22Rv1 (cell line): ENCODE results near the gene GAPDH.

Experiments
- ZFX ChIP-seq: fragments of 450-650 bp; IDR thresholded peaks from 2 replicates; pipeline ENCODE4 v1.6.1; 2017; ENCODE audit warnings: antibody characterized with exemption, borderline replicate concordance
- TF ChIP-seq, protein P1 (sequence below): fragments of 450-650 bp; IDR thresholded peaks from 2 replicates; pipeline ENCODE4 v1.5.1; 2017; ENCODE audit warnings: mild to moderate bottlenecking

DNA sequence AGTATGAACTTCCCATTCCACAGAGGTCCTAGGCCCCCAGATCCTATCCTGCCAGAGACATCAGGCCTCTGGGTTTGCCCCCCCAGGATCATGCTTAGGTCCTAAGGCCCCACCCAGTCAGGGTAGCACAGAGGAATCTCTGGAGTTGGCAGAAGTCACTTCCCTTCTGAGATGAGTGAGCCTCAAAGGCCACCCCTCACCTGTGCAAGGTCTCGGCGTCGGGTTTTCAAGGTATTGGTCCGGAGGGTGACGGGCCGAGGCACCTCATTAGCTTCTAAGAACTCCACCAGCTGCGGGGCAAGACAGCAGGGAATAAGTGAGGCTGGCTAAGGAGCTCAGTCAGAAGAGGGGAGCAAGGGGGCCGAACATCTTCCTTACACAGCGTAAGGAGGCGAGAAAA, 28.6 kb downstream of the GAPDH start:
- TF ChIP-seq, protein P1, sequence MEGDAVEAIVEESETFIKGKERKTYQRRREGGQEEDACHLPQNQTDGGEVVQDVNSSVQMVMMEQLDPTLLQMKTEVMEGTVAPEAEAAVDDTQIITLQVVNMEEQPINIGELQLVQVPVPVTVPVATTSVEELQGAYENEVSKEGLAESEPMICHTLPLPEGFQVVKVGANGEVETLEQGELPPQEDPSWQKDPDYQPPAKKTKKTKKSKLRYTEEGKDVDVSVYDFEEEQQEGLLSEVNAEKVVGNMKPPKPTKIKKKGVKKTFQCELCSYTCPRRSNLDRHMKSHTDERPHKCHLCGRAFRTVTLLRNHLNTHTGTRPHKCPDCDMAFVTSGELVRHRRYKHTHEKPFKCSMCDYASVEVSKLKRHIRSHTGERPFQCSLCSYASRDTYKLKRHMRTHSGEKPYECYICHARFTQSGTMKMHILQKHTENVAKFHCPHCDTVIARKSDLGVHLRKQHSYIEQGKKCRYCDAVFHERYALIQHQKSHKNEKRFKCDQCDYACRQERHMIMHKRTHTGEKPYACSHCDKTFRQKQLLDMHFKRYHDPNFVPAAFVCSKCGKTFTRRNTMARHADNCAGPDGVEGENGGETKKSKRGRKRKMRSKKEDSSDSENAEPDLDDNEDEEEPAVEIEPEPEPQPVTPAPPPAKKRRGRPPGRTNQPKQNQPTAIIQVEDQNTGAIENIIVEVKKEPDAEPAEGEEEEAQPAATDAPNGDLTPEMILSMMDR = no peak
- no peak for TF ChIP-seq ZFX
